Kidney (tissue), 14 donors: ENCODE measurements around the gene GABRA4. TPM values are rescaled to one million over a fixed set of nuclear protein-coding genes. Genes with fewer than 3 reads are reported as not detected.

Experiments
- DNase-seq, 5 donors: peaks; one replicate each; pipeline ENCODE4 v3.0.0-alpha.2; 2013 to 2020
- FAIRE-seq: peaks from 2 replicates; lab custom pipeline; 2012; peaks lifted over from hg19 to GRCh38; lab: Jason Lieb, UNC
- H3K27ac ChIP-seq, 2 donors: one replicate each; pipeline ENCODE4 v1.7.0; 2013; ENCODE audit warnings: low read depth in 2 of 2, low read length in 2 of 2, inconsistent platforms in 1 of 2
- H3K27me3 ChIP-seq: one replicate; pipeline ENCODE4 v1.7.1; 2013; ENCODE audit warnings: low read length, inconsistent platforms; ENCODE audit not compliant: control insufficient read depth, insufficient read depth
- H3K36me3 ChIP-seq, 3 donors: one replicate each; pipeline versions ENCODE4 v1.7.0 to v1.7.1; 2013; ENCODE audit warnings: low read length in 3 of 3, control low read depth in 1 of 3, inconsistent platforms in 1 of 3; ENCODE audit not compliant: insufficient read depth in 3 of 3, control insufficient read depth in 2 of 3
- H3K4me1 ChIP-seq, 3 donors: one replicate each; pipeline versions ENCODE4 v1.7.0 to v1.7.1; 2013; ENCODE audit warnings: low read length in 3 of 3, inconsistent platforms in 1 of 3, low read depth in 1 of 3; ENCODE audit not compliant: control insufficient read depth in 2 of 3, insufficient read depth in 2 of 3
- H3K4me3 ChIP-seq, 3 donors: one replicate each; pipeline versions ENCODE4 v1.7.0 to v1.8.1; 2013; ENCODE audit warnings: low read length in 3 of 3, control low read depth in 1 of 3, inconsistent platforms in 1 of 3
- H3K9ac ChIP-seq, 3 donors: one replicate each; pipeline versions ENCODE4 v1.7.0 to v1.7.1; 2013; ENCODE audit warnings: low read length in 3 of 3, control low read depth in 1 of 3, inconsistent platforms in 1 of 3
- H3K9me3 ChIP-seq, 3 donors: one replicate each; pipeline versions ENCODE4 v1.7.0 to v1.7.1; 2013; ENCODE audit warnings: low read length in 3 of 3, control low read depth in 1 of 3, inconsistent platforms in 1 of 3; ENCODE audit not compliant: control insufficient read depth in 2 of 3, insufficient read depth in 1 of 3
- CTCF ChIP-seq: IDR thresholded peaks from 3 replicates; pipeline ENCODE4 v1.5.1; 2012; ENCODE audit warnings: mild to moderate bottlenecking, moderate library complexity, borderline replicate concordance; ENCODE audit not compliant: insufficient read depth; ENCODE audit errors: extremely low read depth
- intact Hi-C: fragments of 100-400 bp; cut with DNase I; formaldehyde crosslinking; loops from one replicate; pipeline ENCODE4 v1.11.1; 2022
- polyA plus RNA-seq: library from polyadenylated mRNA; stranded (reverse); fragments of 350-450 nt; fragmentation: Illumina TruSeq; extraction: RNeasy Lipid Tissue Mini Kit (QIAGEN cat#74804); gene quantifications from one replicate; pipeline ENCODE4 v1.2.3, GENCODE V29; 2014; ENCODE audit warnings: low read depth, low replicate concordance; ENCODE audit not compliant: insufficient read depth
- total RNA-seq: library from RNA; stranded (reverse); fragmentation: NEBNext Ultra II Directional; extraction: Animal tissue kit (Norgen Biotek cat#: 25700); gene quantifications from one replicate; pipeline ENCODE4 v1.2.1, GENCODE V29; 2021
- donor health status: control.
- donor health status: control.
- donor health status: control.
- donor health status: control.
- donor health status: control.
- donor health status: DM: yes; HTN: yes; CAD: no.
- donor health status: Normal renal cell carcinoma (clear cell type).

GABRA4 gene
- total and polyA plus RNA-seq, 2 donors from 2014 or later: 0.17 to 0.19 TPM

GRCh38 chr4:46930891-46931290 is 62.5 kb downstream of the GABRA4 start:
- H3K27me3 ChIP-seq: no peaks in the 10 kb centered on the region
- no peak overlapping the region for H3K9ac ChIP-seq
- H3K27ac ChIP-seq: no peak overlapping the region
- DNase-seq (no peak), FAIRE-seq (no peak)
- H3K36me3 ChIP-seq: no peaks in the 10 kb centered on the region
- no peaks in the 10 kb centered on the region for H3K9me3 ChIP-seq
- no peak overlapping the region for H3K4me3 ChIP-seq
- intact Hi-C loops: no loop called here
- TF ChIP-seq CTCF: no peak
- H3K4me1 ChIP-seq: no peaks in the 10 kb centered on the region

GRCh38 chr4:46927201-46927600 is 66.2 kb downstream of the GABRA4 start:
- TF ChIP-seq CTCF: no peak
- FAIRE-seq (no peak), DNase-seq (no peak)
- no peaks in the 10 kb centered on the region for H3K27me3 ChIP-seq
- no peak overlapping the region for H3K4me3 ChIP-seq
- H3K9me3 ChIP-seq: no peaks in the 10 kb centered on the region
- H3K9ac ChIP-seq: no peak overlapping the region
- H3K27ac ChIP-seq: no peak overlapping the region
- no peaks in the 10 kb centered on the region for H3K36me3 ChIP-seq
- no peaks in the 10 kb centered on the region for H3K4me1 ChIP-seq
- intact Hi-C loops: no loop called here

- H3K4me1 ChIP-seq: no peaks in the 10 kb centered on the region
- DNase-seq (no peak), FAIRE-seq (no peak)
- H3K9ac ChIP-seq: no peak overlapping the region
- H3K27me3 ChIP-seq: no peaks in the 10 kb centered on the region
- TF ChIP-seq CTCF: no peak
- no peak overlapping the region for H3K4me3 ChIP-seq
- intact Hi-C loops: no loop called here
- H3K36me3 ChIP-seq: no peaks in the 10 kb centered on the region
- H3K27ac ChIP-seq: no peak overlapping the region
- no peaks in the 10 kb centered on the region for H3K9me3 ChIP-seq
Measured at GRCh38 chr4:46924789-46925529, 68.4 kb downstream of the GABRA4 start.

GRCh38 chr4:46922205-46922604 is 71.2 kb downstream of the GABRA4 start:
- Histone ChIP-seq H3K27me3 (no peaks in the 10 kb centered on the region), H3K9ac (no peak overlapping the region), H3K27ac (no peak overlapping the region), H3K36me3 (no peaks in the 10 kb centered on the region), H3K4me3 (no peak overlapping the region), H3K4me1 (no peaks in the 10 kb centered on the region), H3K9me3 (no peaks in the 10 kb centered on the region)
- DNase-seq (no peak), FAIRE-seq (no peak)
- TF ChIP-seq CTCF: no peak
- intact Hi-C loops: no loop called here
